CD4-positive, alpha-beta memory T cell (primary cell): Measurements from ENCODE around the gene C11orf21. TPM values are rescaled to one million over a fixed set of nuclear protein-coding genes. Genes with fewer than 3 reads are reported as not detected.

Experiments used
- CTCF ChIA-PET: fragments of 350-600 bp; sonication (Branson Sonifier 250); formaldehyde crosslinking; loops from one replicate; lab custom pipeline; 2021; ENCODE audit warnings: inconsistent platforms; ENCODE audit not compliant: partially characterized antibody; lab: Charles Lee
- POLR2A ChIA-PET: fragments of 350-600 bp; sonication (Branson Sonifier 250); formaldehyde crosslinking; loops from one replicate; lab custom pipeline; 2021; ENCODE audit not compliant: partially characterized antibody; lab: Charles Lee
- DNase-seq, 5 donors: peaks; one replicate each; pipeline versions ENCODE4 v3.0.0 to v3.0.0-alpha.2; 2020 to 2022; ENCODE audit warnings: mixed read lengths in 1 of 5
- H3K27ac ChIP-seq: one replicate; pipeline ENCODE4 v1.7.0; 2013; ENCODE audit warnings: low read depth, low read length
- H3K27me3 ChIP-seq: 2 replicates; pipeline ENCODE4 v1.7.0; 2013; ENCODE audit warnings: mild to moderate bottlenecking, low read length, moderate library complexity; ENCODE audit not compliant: insufficient read depth
- H3K36me3 ChIP-seq: 2 replicates; pipeline ENCODE4 v1.7.0; 2013; ENCODE audit warnings: mild to moderate bottlenecking, low read length, moderate library complexity; ENCODE audit not compliant: insufficient read depth
- H3K4me1 ChIP-seq: 2 replicates; pipeline ENCODE4 v1.7.0; 2013; ENCODE audit warnings: mild to moderate bottlenecking, low read length, moderate library complexity; ENCODE audit not compliant: insufficient read depth
- H3K4me3 ChIP-seq, 2 donors: one replicate each; pipeline ENCODE4 v1.7.0; 2013; ENCODE audit warnings: low read length in 2 of 2, mild to moderate bottlenecking in 1 of 2
- H3K9me3 ChIP-seq, 2 donors: one replicate each; pipeline ENCODE4 v1.7.0; 2013; ENCODE audit warnings: low read length in 2 of 2, control low read depth in 1 of 2; ENCODE audit not compliant: control insufficient read depth in 1 of 2
- H3K27ac Mint-ChIP-seq, 7 donors: one replicate each; pipeline ENCODE4 v1.8.0; 2020 to 2021; ENCODE audit warnings: mixed read lengths in 7 of 7, mild to moderate bottlenecking in 6 of 7, inconsistent platforms in 3 of 7, moderate library complexity in 3 of 7
- H3K27me3 Mint-ChIP-seq, 2 donors: one replicate each; pipeline ENCODE4 v1.8.0; 2020 to 2021; ENCODE audit warnings: mixed read lengths in 2 of 2
- H3K36me3 Mint-ChIP-seq, 2 donors: one replicate each; pipeline ENCODE4 v1.8.0; 2020 to 2021; ENCODE audit warnings: mixed read lengths in 2 of 2, inconsistent platforms in 1 of 2, mild to moderate bottlenecking in 1 of 2
- H3K4me1 Mint-ChIP-seq, 4 donors: one replicate each; pipeline ENCODE4 v1.8.0; 2020 to 2021; ENCODE audit warnings: mixed read lengths in 4 of 4, mild to moderate bottlenecking in 1 of 4
- H3K4me3 Mint-ChIP-seq, 8 donors: one replicate each; pipeline ENCODE4 v1.8.0; 2020 to 2021; ENCODE audit warnings: mixed read lengths in 8 of 8, mild to moderate bottlenecking in 7 of 8, moderate library complexity in 6 of 8, inconsistent platforms in 3 of 8
- H3K9me3 Mint-ChIP-seq, 8 donors: one replicate each; pipeline ENCODE4 v1.8.0; 2020 to 2021; ENCODE audit warnings: mixed read lengths in 8 of 8, mild to moderate bottlenecking in 5 of 8, inconsistent platforms in 3 of 8, moderate library complexity in 1 of 8
- intact Hi-C: fragments of 100-400 bp; cut with micrococcal nuclease; formaldehyde crosslinking; loops from one replicate; pipeline ENCODE4 v1.15.1; 2023
- polyA plus RNA-seq, 2 donors: library from polyadenylated mRNA; unstranded; fragments of 300-500 nt; fragmentation: Illumina TruSeq; gene quantifications; one replicate each; pipeline ENCODE4 v1.2.3, GENCODE V29; 2021
- total RNA-seq, 2 experiments: library from RNA; stranded (reverse); gene quantifications; one replicate each; pipeline ENCODE4 v1.2.3, GENCODE V29; 2021

The C11orf21 gene
- total and polyA plus RNA-seq, 4 experiments from 2014 or later, result 9.4 to 65.6 (median 37.6) TPM

GRCh38 chr11:2277008-2277346 lies 24.7 kb downstream of the C11orf21 start:
- Mint-ChIP-seq H3K4me3 (no peak overlapping the region), H3K4me1 (no peaks in the 10 kb centered on the region), H3K27ac (no peak overlapping the region), H3K27me3 (peaks cover 10% of the 10 kb centered on the region in 2 donors), H3K36me3 (peaks cover 0 to 7% of the 10 kb centered on the region in 2 donors), H3K9me3 (peaks cover 0 to 38% (median 21%) of the 10 kb centered on the region in 8 donors)
- no peak overlapping the region for H3K4me3 ChIP-seq
- no peak overlapping the region for H3K27ac ChIP-seq
- no peak for DNase-seq
- H3K27me3 ChIP-seq, result peaks cover under 1% of the 10 kb centered on the region
- no peaks in the 10 kb centered on the region for H3K4me1 ChIP-seq
- CTCF ChIA-PET, result no interaction called here
- no peaks in the 10 kb centered on the region for H3K36me3 ChIP-seq
- intact Hi-C loops, result no loop called here
- no peaks in the 10 kb centered on the region for H3K9me3 ChIP-seq
- POLR2A ChIA-PET, result no interaction called here

- Mint-ChIP-seq H3K36me3 (peaks cover 0 to 7% of the 10 kb centered on the region in 2 donors), H3K4me3 (no peak overlapping the region), H3K9me3 (peaks cover 0 to 33% (median 19%) of the 10 kb centered on the region in 8 donors), H3K4me1 (no peaks in the 10 kb centered on the region), H3K27me3 (peaks cover 13 to 14% of the 10 kb centered on the region in 2 donors), H3K27ac (no peak overlapping the region)
- Histone ChIP-seq H3K4me1 (no peaks in the 10 kb centered on the region), H3K4me3 (no peak overlapping the region), H3K36me3 (no peaks in the 10 kb centered on the region), H3K27me3 (peaks cover 6% of the 10 kb centered on the region), H3K27ac (no peak overlapping the region), H3K9me3 (no peaks in the 10 kb centered on the region)
- CTCF ChIA-PET, result no interaction called here
- DNase-seq, result no peak
- intact Hi-C loops, result no loop called here
- POLR2A ChIA-PET, result no interaction called here
Observed at GRCh38 chr11:2276280-2277007, 25.3 kb downstream of the C11orf21 start.

- Mint-ChIP-seq H3K4me3 (peak overlapping the region in 1 of 8 donors; percentile 66), H3K36me3 (peaks cover 0 to 7% of the 10 kb centered on the region in 2 donors), H3K27me3 (peaks cover 14% of the 10 kb centered on the region in 2 donors), H3K9me3 (peaks cover 0 to 25% (median 17%) of the 10 kb centered on the region in 8 donors), H3K27ac (no peak overlapping the region), H3K4me1 (peaks cover 0 to 1% (median under 1%) of the 10 kb centered on the region in 4 donors)
- H3K27ac ChIP-seq, result no peak overlapping the region
- H3K4me3 ChIP-seq, result no peak overlapping the region
- CTCF ChIA-PET, result no interaction called here
- intact Hi-C loops, result no loop called here
- no peaks in the 10 kb centered on the region for H3K36me3 ChIP-seq
- peaks cover 7% of the 10 kb centered on the region for H3K27me3 ChIP-seq
- POLR2A ChIA-PET, result no interaction called here
- no peak for DNase-seq
- peaks cover 4% of the 10 kb centered on the region for H3K4me1 ChIP-seq
- H3K9me3 ChIP-seq, result no peaks in the 10 kb centered on the region
Observed at GRCh38 chr11:2275334-2276279, 26.1 kb downstream of the C11orf21 start.

- Mint-ChIP-seq H3K36me3 (no peaks in the 10 kb centered on the region), H3K27ac (no peak overlapping the region), H3K27me3 (peaks cover 16 to 17% of the 10 kb centered on the region in 2 donors), H3K9me3 (peaks cover 0 to 6% (median 2%) of the 10 kb centered on the region in 8 donors), H3K4me1 (peaks cover 0 to 4% (median 2%) of the 10 kb centered on the region in 4 donors), H3K4me3 (no peak overlapping the region)
- Histone ChIP-seq H3K4me1 (peaks cover 12% of the 10 kb centered on the region), H3K9me3 (no peaks in the 10 kb centered on the region), H3K27ac (no peak overlapping the region), H3K27me3 (peaks cover 7% of the 10 kb centered on the region), H3K36me3 (no peaks in the 10 kb centered on the region), H3K4me3 (no peak overlapping the region)
- POLR2A ChIA-PET, result no interaction called here
- DNase-seq, result no peak
- CTCF ChIA-PET, result no interaction called here
- intact Hi-C loops, result no loop called here
Observed at GRCh38 chr11:2273771-2274170, 27.9 kb downstream of the C11orf21 start.

GRCh38 chr11:2273311-2273710 lies 28.4 kb downstream of the C11orf21 start:
- Histone ChIP-seq H3K27ac (no peak overlapping the region), H3K4me3 (no peak overlapping the region), H3K4me1 (peaks cover 16% of the 10 kb centered on the region), H3K9me3 (no peaks in the 10 kb centered on the region), H3K27me3 (peaks cover 11% of the 10 kb centered on the region), H3K36me3 (no peaks in the 10 kb centered on the region)
- peak overlapping the region in 1 of 8 donors; percentile 10 for H3K4me3 Mint-ChIP-seq
- POLR2A ChIA-PET, result no interaction called here
- H3K27ac Mint-ChIP-seq, result no peak overlapping the region
- CTCF ChIA-PET, result no interaction called here
- H3K9me3 Mint-ChIP-seq, result peaks cover 0 to 5% (median under 1%) of the 10 kb centered on the region in 8 donors
- H3K36me3 Mint-ChIP-seq, result no peaks in the 10 kb centered on the region
- peaks cover 19 to 20% of the 10 kb centered on the region in 2 donors for H3K27me3 Mint-ChIP-seq
- H3K4me1 Mint-ChIP-seq, result peaks cover 0 to 8% (median 5%) of the 10 kb centered on the region in 4 donors
- DNase-seq, result no peak
- intact Hi-C loops, result no loop called here

- CTCF ChIA-PET, result no interaction called here
Observed at GRCh38 chr11:2272946-2273280, 28.8 kb downstream of the C11orf21 start.

More at GRCh38 chr11:2272946-2273280, 28.8 kb downstream of the C11orf21 start:
- peaks cover 11% of the 10 kb centered on the region for H3K27me3 ChIP-seq
- H3K36me3 ChIP-seq, result no peaks in the 10 kb centered on the region
- no peak overlapping the region for H3K4me3 ChIP-seq
- H3K27ac ChIP-seq, result no peak overlapping the region
- Mint-ChIP-seq H3K27me3 (peaks cover 18 to 20% of the 10 kb centered on the region in 2 donors), H3K4me1 (peaks cover 0 to 10% (median 6%) of the 10 kb centered on the region in 4 donors), H3K36me3 (no peaks in the 10 kb centered on the region), H3K4me3 (peak overlapping the region in 2 of 8 donors; percentile 5 to 10), H3K9me3 (peaks cover 0 to 2% (median 0%) of the 10 kb centered on the region in 8 donors), H3K27ac (no peak overlapping the region)
- POLR2A ChIA-PET, result no interaction called here
- no peaks in the 10 kb centered on the region for H3K9me3 ChIP-seq
- H3K4me1 ChIP-seq, result peaks cover 19% of the 10 kb centered on the region
- intact Hi-C loops, result no loop called here
- DNase-seq, result no peak
